CD14-positive monocyte (primary cell): Measurements from ENCODE around the gene PCDHA1. TPM values are rescaled to one million over a fixed set of nuclear protein-coding genes. Genes with fewer than 3 reads are reported as not detected.

Source experiments
- DNase-seq, 3 donors: peaks; one replicate each; pipeline ENCODE4 v3.0.0-alpha.2; 2011 to 2022
- H2AFZ ChIP-seq: 2 replicates; pipeline ENCODE4 v1.6.0; 2012; ENCODE audit warnings: mild to moderate bottlenecking, low read depth, low read length, inconsistent platforms; ENCODE audit not compliant: insufficient read depth, poor library complexity, severe bottlenecking
- H3K27ac ChIP-seq, 2 donors: 1 replicate in 1 of 2; 2 replicates in 1 of 2; pipeline ENCODE4 v1.5.1; 2012 to 2013; ENCODE audit warnings: low read length in 2 of 2, control low read depth in 1 of 2, inconsistent platforms in 1 of 2, low read depth in 1 of 2, mild to moderate bottlenecking in 1 of 2
- H3K27me3 ChIP-seq, 2 donors: one replicate each; pipeline versions ENCODE4 v1.6.0 to v1.6.1; 2011 to 2013; ENCODE audit warnings: low read length in 2 of 2; ENCODE audit not compliant: control insufficient read depth in 2 of 2, insufficient read depth in 2 of 2
- H3K36me3 ChIP-seq, 2 donors: replicated peaks in 1 of 2; 1 replicate in 1 of 2; 2 replicates in 1 of 2; pipeline versions ENCODE4 v1.5.1 to v1.6.1; 2012 to 2013; ENCODE audit warnings: low read length in 2 of 2, control low read depth in 1 of 2, inconsistent platforms in 1 of 2, mild to moderate bottlenecking in 1 of 2; ENCODE audit not compliant: insufficient read depth in 2 of 2, control insufficient read depth in 1 of 2
- H3K4me1 ChIP-seq, 2 donors: 1 replicate in 1 of 2; 2 replicates in 1 of 2; pipeline versions ENCODE4 v1.5.1 to v1.6.1; 2012 to 2013; ENCODE audit warnings: low read length in 2 of 2, control low read depth in 1 of 2, inconsistent platforms in 1 of 2, mild to moderate bottlenecking in 1 of 2, moderate library complexity in 1 of 2; ENCODE audit not compliant: insufficient read depth in 2 of 2, control insufficient read depth in 1 of 2
- H3K4me2 ChIP-seq: replicated peaks from 2 replicates; pipeline ENCODE3; 2012; ENCODE audit warnings: low read length, moderate library complexity, mild to moderate bottlenecking; ENCODE audit not compliant: poor library complexity, severe bottlenecking; ENCODE audit errors: extremely low read depth
- H3K4me3 ChIP-seq, 3 experiments: fragments of 200-600 bp in 1 of 3; sonication (generic) in 1 of 3; replicated peaks in 1 of 3; 1 replicate in 2 of 3; 2 replicates in 1 of 3; pipeline ENCODE4 v1.5.1; 2011 to 2013; ENCODE audit warnings: low read length in 3 of 3, mild to moderate bottlenecking in 3 of 3, control low read depth in 2 of 3, low read depth in 2 of 3, inconsistent platforms in 1 of 3, moderate library complexity in 1 of 3
- H3K79me2 ChIP-seq: 2 replicates; pipeline ENCODE4 v1.6.0; 2012; ENCODE audit warnings: mild to moderate bottlenecking, control low read depth, inconsistent platforms, low read length, moderate library complexity; ENCODE audit not compliant: insufficient read depth
- H3K9ac ChIP-seq: 2 replicates; pipeline ENCODE4 v1.6.0; 2017; ENCODE audit warnings: low read length, mild to moderate bottlenecking; ENCODE audit not compliant: insufficient read depth, poor library complexity, severe bottlenecking
- H3K9me3 ChIP-seq, 2 donors: replicated peaks in 1 of 2; 1 replicate in 1 of 2; 2 replicates in 1 of 2; pipeline versions ENCODE4 v1.5.1 to v1.6.1; 2012 to 2013; ENCODE audit warnings: low read length in 2 of 2, control low read depth in 1 of 2; ENCODE audit not compliant: control insufficient read depth in 1 of 2, insufficient read depth in 1 of 2
- H4K20me1 ChIP-seq: 2 replicates; pipeline ENCODE4 v1.6.0; 2012; ENCODE audit warnings: mild to moderate bottlenecking, low read length, control low read depth, moderate library complexity; ENCODE audit not compliant: insufficient read depth
- H3K27ac Mint-ChIP-seq, 7 donors: one replicate each; pipeline ENCODE4 v1.8.0; 2020; ENCODE audit warnings: mild to moderate bottlenecking in 7 of 7, mixed read lengths in 7 of 7, moderate library complexity in 6 of 7, inconsistent platforms in 2 of 7
- H3K27me3 Mint-ChIP-seq, 3 donors: one replicate each; pipeline ENCODE4 v1.8.0; 2021 to 2022; ENCODE audit warnings: low read depth in 3 of 3, mild to moderate bottlenecking in 3 of 3, mixed read lengths in 3 of 3, moderate library complexity in 3 of 3, inconsistent platforms in 1 of 3
- H3K36me3 Mint-ChIP-seq, 2 donors: one replicate each; pipeline ENCODE4 v1.8.0; 2020; ENCODE audit warnings: mixed read lengths in 2 of 2, inconsistent platforms in 1 of 2, mild to moderate bottlenecking in 1 of 2
- H3K4me1 Mint-ChIP-seq: one replicate; pipeline ENCODE4 v1.8.0; 2020; ENCODE audit warnings: mild to moderate bottlenecking, mixed read lengths
- H3K4me3 Mint-ChIP-seq, 2 donors: one replicate each; pipeline ENCODE4 v1.8.0; 2020; ENCODE audit warnings: mild to moderate bottlenecking in 2 of 2, mixed read lengths in 2 of 2, moderate library complexity in 1 of 2
- H3K9me3 Mint-ChIP-seq, 7 donors: one replicate each; pipeline ENCODE4 v1.8.0; 2020 to 2022; ENCODE audit warnings: mixed read lengths in 7 of 7, mild to moderate bottlenecking in 6 of 7, moderate library complexity in 6 of 7, inconsistent platforms in 2 of 7
- WGBS: methylation state at CpG from one replicate; pipeline ENCODE4 v1.1.5; 2013; ENCODE audit warnings: missing lambda C conversion rate; ENCODE audit not compliant: insufficient coverage; 5-methylcytosine and 5-hydroxymethylcytosine counted together
- intact Hi-C, 2 donors: fragments of 100-400 bp; cut with micrococcal nuclease; formaldehyde crosslinking; loops; one replicate each; pipeline versions ENCODE4 v1.15.0 to v1.15.1; 2023
- polyA plus RNA-seq, 3 donors: library from polyadenylated mRNA; depleted of rRNA in 1 of 3; unstranded in 2 of 3; stranded (reverse) in 1 of 3; fragments of 300-500 nt in 2 of 3; fragments of >200 nt in 1 of 3; fragmentation: Illumina TruSeq in 2 of 3; gene quantifications; 1 replicate in 2 of 3; 2 replicates in 1 of 3; pipeline ENCODE4 v1.2.3, GENCODE V29; 2012 to 2021
- TF ChIP-seq, protein P1 (sequence below): fragments of 200-600 bp; IDR thresholded peaks from one replicate; pipeline ENCODE4 v1.8.0; 2022; ENCODE audit warnings: antibody characterized with exemption, mild to moderate bottlenecking

The PCDHA1 gene
- polyA plus RNA-seq, 3 donors = not detected

DNA sequence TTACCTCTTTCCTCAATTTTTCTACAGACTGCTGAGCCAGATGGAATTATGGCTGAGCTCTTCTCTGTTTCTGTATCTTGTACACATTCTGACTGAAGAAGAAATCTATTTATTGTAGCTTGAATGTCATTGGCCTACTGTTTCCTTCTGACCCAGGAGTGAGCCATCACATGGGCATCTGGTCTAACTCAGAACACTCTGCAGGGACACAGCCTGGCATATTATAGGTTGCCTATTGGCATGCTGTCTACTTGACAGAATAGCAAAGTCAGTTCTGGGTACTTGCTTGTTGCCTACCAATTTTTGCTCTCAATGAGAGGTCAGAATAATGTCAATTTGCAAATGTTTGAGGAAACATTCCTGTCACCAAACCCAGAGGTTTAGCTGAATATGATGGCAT is 187.6 kb downstream of the PCDHA1 start:
- Histone ChIP-seq H3K79me2 (no peaks in the 10 kb centered on the region), H3K27ac (no peak overlapping the region), H4K20me1 (no peaks in the 10 kb centered on the region), H2AFZ (no peak overlapping the region), H3K9me3 (peaks cover 0 to 3% of the 10 kb centered on the region in 2 donors), H3K9ac (no peak overlapping the region), H3K4me2 (no peak overlapping the region), H3K4me3 (no peak overlapping the region), H3K27me3 (no peaks in the 10 kb centered on the region), H3K4me1 (no peaks in the 10 kb centered on the region), H3K36me3 (no peaks in the 10 kb centered on the region)
- Mint-ChIP-seq H3K4me1 (no peaks in the 10 kb centered on the region), H3K4me3 (no peak overlapping the region), H3K27me3 (peaks cover 0 to 3% (median 2%) of the 10 kb centered on the region in 3 donors), H3K9me3 (peaks cover 0 to 6% (median 2%) of the 10 kb centered on the region in 7 donors), H3K27ac (no peak overlapping the region), H3K36me3 (no peaks in the 10 kb centered on the region)
- TF ChIP-seq, protein P1, sequence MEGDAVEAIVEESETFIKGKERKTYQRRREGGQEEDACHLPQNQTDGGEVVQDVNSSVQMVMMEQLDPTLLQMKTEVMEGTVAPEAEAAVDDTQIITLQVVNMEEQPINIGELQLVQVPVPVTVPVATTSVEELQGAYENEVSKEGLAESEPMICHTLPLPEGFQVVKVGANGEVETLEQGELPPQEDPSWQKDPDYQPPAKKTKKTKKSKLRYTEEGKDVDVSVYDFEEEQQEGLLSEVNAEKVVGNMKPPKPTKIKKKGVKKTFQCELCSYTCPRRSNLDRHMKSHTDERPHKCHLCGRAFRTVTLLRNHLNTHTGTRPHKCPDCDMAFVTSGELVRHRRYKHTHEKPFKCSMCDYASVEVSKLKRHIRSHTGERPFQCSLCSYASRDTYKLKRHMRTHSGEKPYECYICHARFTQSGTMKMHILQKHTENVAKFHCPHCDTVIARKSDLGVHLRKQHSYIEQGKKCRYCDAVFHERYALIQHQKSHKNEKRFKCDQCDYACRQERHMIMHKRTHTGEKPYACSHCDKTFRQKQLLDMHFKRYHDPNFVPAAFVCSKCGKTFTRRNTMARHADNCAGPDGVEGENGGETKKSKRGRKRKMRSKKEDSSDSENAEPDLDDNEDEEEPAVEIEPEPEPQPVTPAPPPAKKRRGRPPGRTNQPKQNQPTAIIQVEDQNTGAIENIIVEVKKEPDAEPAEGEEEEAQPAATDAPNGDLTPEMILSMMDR = no peak
- intact Hi-C loops = no loop called here
- no peak for DNase-seq

DNA sequence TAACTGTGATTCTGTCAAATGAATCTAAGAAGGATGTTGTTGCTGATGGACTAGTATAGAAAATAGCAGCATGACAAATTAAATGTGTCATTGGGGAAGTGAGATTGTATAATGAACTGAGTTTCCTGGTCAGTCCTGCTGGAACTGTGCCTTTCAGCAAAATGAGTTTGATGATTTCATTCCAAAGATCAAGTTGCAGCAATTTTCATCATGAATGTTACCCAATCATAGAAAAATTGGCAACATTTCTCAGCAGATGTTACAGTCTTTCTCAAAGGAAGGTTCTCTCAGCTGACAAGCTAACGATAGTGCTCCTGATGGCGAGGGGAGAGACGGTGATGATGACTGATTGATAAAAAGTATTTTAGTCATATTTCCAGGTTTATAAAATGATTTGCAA is 191.1 kb downstream of the PCDHA1 start:
- intact Hi-C loops = no loop called here
- no peak overlapping the region for H3K27ac ChIP-seq

More for the DNA sequence above, 191.1 kb downstream of the PCDHA1 start:
- Mint-ChIP-seq H3K9me3 (peaks cover 0 to 12% (median 5%) of the 10 kb centered on the region in 7 donors), H3K4me1 (no peaks in the 10 kb centered on the region), H3K4me3 (no peak overlapping the region), H3K36me3 (no peaks in the 10 kb centered on the region), H3K27ac (no peak overlapping the region), H3K27me3 (peaks cover 0 to 5% (median 2%) of the 10 kb centered on the region in 3 donors)
- H4K20me1 ChIP-seq = no peaks in the 10 kb centered on the region
- no peak overlapping the region for H3K4me2 ChIP-seq
- no peaks in the 10 kb centered on the region for H3K79me2 ChIP-seq
- no peaks in the 10 kb centered on the region for H3K27me3 ChIP-seq
- no peak for DNase-seq
- TF ChIP-seq, protein P1 = no peak
- no peak overlapping the region for H2AFZ ChIP-seq
- no peak overlapping the region for H3K4me3 ChIP-seq
- no peaks in the 10 kb centered on the region for H3K4me1 ChIP-seq
- no CpG with 5 or more reads among the region's 3 CpGs for WGBS
- peaks cover 0 to 3% of the 10 kb centered on the region in 2 donors for H3K9me3 ChIP-seq
- no peaks in the 10 kb centered on the region for H3K36me3 ChIP-seq
- H3K9ac ChIP-seq = no peak overlapping the region
